ENCODE results near the gene STEAP1.

The STEAP1 gene

DNA sequence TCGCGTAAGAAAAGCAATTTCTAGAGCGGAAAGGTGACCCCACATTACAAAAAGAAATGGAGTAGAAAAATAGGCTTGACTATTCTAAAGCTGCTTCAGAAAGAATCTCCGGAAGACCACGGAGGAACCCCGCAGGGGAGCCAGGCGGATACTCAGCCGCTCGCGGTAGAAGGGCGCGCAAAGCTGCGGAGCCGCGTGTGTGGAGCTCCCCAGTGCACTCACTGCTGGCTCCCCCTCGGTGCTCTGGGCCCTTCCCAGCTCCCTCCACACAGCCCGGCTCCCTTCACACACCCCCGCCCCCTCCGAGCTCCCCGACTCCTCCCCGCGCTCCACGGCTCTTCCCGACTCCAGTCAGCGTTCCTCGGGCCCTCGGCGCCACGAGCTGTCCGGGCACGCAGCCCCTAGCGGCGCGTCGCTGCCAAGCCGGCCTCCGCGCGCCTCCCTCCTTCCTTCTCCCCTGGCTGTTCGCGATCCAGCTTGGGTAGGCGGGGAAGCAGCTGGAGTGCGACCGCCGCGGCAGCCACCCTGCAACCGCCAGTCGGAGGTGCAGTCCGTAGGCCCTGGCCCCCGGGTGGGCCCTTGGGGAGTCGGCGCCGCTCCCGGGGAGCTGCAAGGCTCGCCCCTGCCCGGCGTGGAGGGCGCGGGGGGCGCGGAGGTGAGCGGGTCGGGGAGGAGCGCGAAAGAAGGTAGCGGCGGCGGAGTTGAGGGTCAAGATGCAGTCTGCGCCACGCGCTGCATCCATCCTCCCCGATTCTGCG lies 57.3 kb downstream of the STEAP1 start, which contains the start of gene STEAP2:
STEAP2 (plus strand) TSS at position 350 of the 758 bp plus-strand sequence. CDS start 13,343 bp downstream, outside the sequence.
- peak in 55 of 56 donors; percentile 7 to 92 (median 70) for DNase-seq

DNA sequence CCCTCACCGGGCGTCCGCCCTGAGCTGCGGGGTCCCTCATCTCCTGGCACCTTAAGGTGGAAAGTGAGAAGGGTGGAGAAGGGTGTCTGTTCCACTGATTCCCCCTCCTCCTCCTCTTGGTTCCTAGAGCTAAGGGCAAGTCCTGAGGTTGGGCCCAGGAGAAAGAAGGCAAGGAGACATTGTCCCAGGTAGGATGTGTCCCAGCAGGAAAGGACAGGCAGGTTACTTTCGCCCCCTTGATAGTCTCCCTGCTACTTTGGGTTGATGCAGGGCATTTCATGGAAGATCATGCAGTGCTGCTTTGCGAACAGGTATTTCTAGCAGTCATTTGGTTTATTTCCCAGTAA lies 57.9 kb downstream of the STEAP1 start:
- DNase-seq: peak in 5 of 56 donors; percentile 38 to 70 (median 45)

DNA sequence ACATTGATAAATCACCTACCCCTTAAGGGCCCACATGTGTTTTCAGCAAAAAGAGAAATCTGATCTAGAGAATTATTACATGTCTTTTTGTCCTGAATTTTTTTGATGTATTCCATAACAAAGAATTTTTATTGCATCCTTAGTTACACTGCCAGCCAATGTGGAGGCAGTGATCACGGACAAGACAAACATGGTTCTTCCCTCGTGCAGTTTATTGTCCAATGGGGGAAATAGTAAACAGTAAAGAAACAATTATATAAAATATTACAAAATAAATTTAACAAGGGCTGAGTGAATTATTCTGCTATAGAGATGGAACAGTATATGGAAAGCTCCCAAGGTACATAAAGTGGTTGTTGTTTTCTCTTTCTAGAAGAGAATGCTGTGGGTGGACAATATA lies 59.3 kb downstream of the STEAP1 start:
- no peak for DNase-seq
